Measurements from ENCODE around the gene DPP7.

- TF ChIP-seq POLR2A (IDR thresholded peaks at IDR 0.05) (no peak), CTCF (IDR thresholded peaks at IDR 0.05) (no peak)
Observed at GRCh38 chr9:137128862-137129455, 14.4 kb upstream of the DPP7 start.
